Measurements from ENCODE around the gene CDKN1C.

Gene CDKN1C

GRCh38 chr11:2885017-2885677 lies 428 bp downstream of the CDKN1C start (continued):
- no peak for TF ChIP-seq PATZ1 (tag by site-specific recombination; IDR thresholded peaks at IDR 0.05)
- TF ChIP-seq ZNF335 (tag by site-specific recombination; conservative IDR thresholded peaks at IDR 0.05): peak; percentile 60
- TF ChIP-seq ZNF366 (tag by site-specific recombination; conservative IDR thresholded peaks at IDR 0.05): 0 out of 2 replicates have a peak, but pooled peaks have one; percentile 19
- TF ChIP-seq ZNF596 (tag by site-specific recombination; IDR thresholded peaks at IDR 0.05): no peak
- TF ChIP-seq KLF17 (tag by site-specific recombination; IDR thresholded peaks at IDR 0.05): peak; percentile 77; the same call in 1 of the 2 replicates
- TF ChIP-seq PRDM10 (tag by site-specific recombination; IDR thresholded peaks at IDR 0.05): peak; percentile 68
- TF ChIP-seq ZNF558 (tag by site-specific recombination; IDR thresholded peaks at IDR 0.05): no peak
- peak; percentile 11 for TF ChIP-seq SETDB1 (IDR thresholded peaks at IDR 0.05; ENCODE audit: insufficient read length, low read length)
- no peak for TF ChIP-seq ZNF580 (tag by site-specific recombination; IDR thresholded peaks at IDR 0.05)
- 0 out of 2 replicates have a peak, but pooled peaks have one; percentile 32 for TF ChIP-seq SP3 (tag by site-specific recombination; IDR thresholded peaks at IDR 0.05)
- TF ChIP-seq ZFHX2 (tag by site-specific recombination; conservative IDR thresholded peaks at IDR 0.05): peak; percentile 37; the same call in 1 of the 2 replicates
- no peak for TF ChIP-seq PRDM2 (tag by site-specific recombination; IDR thresholded peaks at IDR 0.05; ENCODE audit: borderline replicate concordance)
- TF ChIP-seq MZF1 (tag by site-specific recombination; IDR thresholded peaks at IDR 0.05; ENCODE audit: borderline replicate concordance): no peak
- TF ChIP-seq ZNF311 (tag by site-specific recombination; IDR thresholded peaks at IDR 0.05; ENCODE audit: borderline replicate concordance): no peak
- no peak for TF ChIP-seq FEZF1 (tag by site-specific recombination; IDR thresholded peaks at IDR 0.05)
- TF ChIP-seq ZNF623 (tag by site-specific recombination; IDR thresholded peaks at IDR 0.05): no peak
- TF ChIP-seq ZNF776 (tag by site-specific recombination; IDR thresholded peaks at IDR 0.05; ENCODE audit: borderline replicate concordance): no peak
- peak; percentile 89 for TF ChIP-seq ZBTB8A (tag by site-specific recombination; IDR thresholded peaks at IDR 0.05)
- no peak for TF ChIP-seq MEIS1 (CRISPR knock-in tag; IDR thresholded peaks at IDR 0.05; ENCODE audit: borderline replicate concordance)
- peak; percentile 69; the same call in 1 of the 2 replicates for TF ChIP-seq KLF9 (tag by site-specific recombination; IDR thresholded peaks at IDR 0.05; ENCODE audit: low read depth)
- peak; percentile 74; the same call in 1 of the 2 replicates for TF ChIP-seq ZNF785 (tag by site-specific recombination; IDR thresholded peaks at IDR 0.05)
- peak; percentile 25; the same call in 1 of the 2 replicates for TF ChIP-seq YY2 (tag by site-specific recombination; IDR thresholded peaks at IDR 0.05)
- TF ChIP-seq ZBTB20 (tag by site-specific recombination; IDR thresholded peaks at IDR 0.05): peak; percentile 41; the same call in 1 of the 2 replicates
- TF ChIP-seq ZNF843 (tag by site-specific recombination; IDR thresholded peaks at IDR 0.05): 0 out of 2 replicates have a peak, but pooled peaks have one; percentile 30
- TF ChIP-seq ZNF692 (tag by site-specific recombination; IDR thresholded peaks at IDR 0.05): no peak
